PFSK-1 (cell line): ENCODE measurements around the gene CCP110. TPM values are rescaled to one million over a fixed set of nuclear protein-coding genes. Genes with fewer than 3 reads are reported as not detected.
A peak's percentile ranks its signal among the peaks of the same experiment; 100 is the strongest.

ENCODE experiments used
- FOXP2 ChIP-seq: optimal IDR thresholded peaks from 2 replicates; pipeline ENCODE3; 2011; ENCODE audit warnings: borderline replicate concordance, control low read depth, inconsistent platforms; ENCODE audit not compliant: insufficient read depth; ENCODE audit errors: extremely low read length, extremely low read depth
- POLR2AphosphoS5 ChIP-seq: IDR thresholded peaks from 2 replicates; pipeline ENCODE4 v1.6.1; 2012; ENCODE audit warnings: low read depth, mild to moderate bottlenecking, control low read depth, low read length, moderate library complexity
- SIN3A ChIP-seq: IDR thresholded peaks from 2 replicates; pipeline ENCODE4 v1.6.1; 2012; ENCODE audit warnings: mild to moderate bottlenecking, low read length, moderate library complexity, borderline replicate concordance; ENCODE audit not compliant: insufficient read depth
- TAF1 ChIP-seq: IDR thresholded peaks from 2 replicates; pipeline ENCODE4 v1.6.1; 2012; ENCODE audit warnings: low read length, control low read depth, borderline replicate concordance; ENCODE audit not compliant: insufficient read depth
- polyA plus RNA-seq: library from polyadenylated mRNA; unstranded; fragments of >200 nt; gene quantifications from one replicate; pipeline ENCODE4 v1.2.1, GENCODE V29; 2012; ENCODE audit warnings: low read depth, missing spikeins; ENCODE audit not compliant: insufficient read length
- TF ChIP-seq, protein P1 (sequence below), 2 experiments: IDR thresholded peaks; 2 replicates each; pipeline versions ENCODE4 v1.6.1 to v1.8.0; 2011 to 2012; ENCODE audit warnings: low read depth in 2 of 2, low read length in 2 of 2, control low read depth in 1 of 2, inconsistent platforms in 1 of 2, mild to moderate bottlenecking in 1 of 2, moderate library complexity in 1 of 2; ENCODE audit not compliant: insufficient read depth in 1 of 2

Gene CCP110, protein sequence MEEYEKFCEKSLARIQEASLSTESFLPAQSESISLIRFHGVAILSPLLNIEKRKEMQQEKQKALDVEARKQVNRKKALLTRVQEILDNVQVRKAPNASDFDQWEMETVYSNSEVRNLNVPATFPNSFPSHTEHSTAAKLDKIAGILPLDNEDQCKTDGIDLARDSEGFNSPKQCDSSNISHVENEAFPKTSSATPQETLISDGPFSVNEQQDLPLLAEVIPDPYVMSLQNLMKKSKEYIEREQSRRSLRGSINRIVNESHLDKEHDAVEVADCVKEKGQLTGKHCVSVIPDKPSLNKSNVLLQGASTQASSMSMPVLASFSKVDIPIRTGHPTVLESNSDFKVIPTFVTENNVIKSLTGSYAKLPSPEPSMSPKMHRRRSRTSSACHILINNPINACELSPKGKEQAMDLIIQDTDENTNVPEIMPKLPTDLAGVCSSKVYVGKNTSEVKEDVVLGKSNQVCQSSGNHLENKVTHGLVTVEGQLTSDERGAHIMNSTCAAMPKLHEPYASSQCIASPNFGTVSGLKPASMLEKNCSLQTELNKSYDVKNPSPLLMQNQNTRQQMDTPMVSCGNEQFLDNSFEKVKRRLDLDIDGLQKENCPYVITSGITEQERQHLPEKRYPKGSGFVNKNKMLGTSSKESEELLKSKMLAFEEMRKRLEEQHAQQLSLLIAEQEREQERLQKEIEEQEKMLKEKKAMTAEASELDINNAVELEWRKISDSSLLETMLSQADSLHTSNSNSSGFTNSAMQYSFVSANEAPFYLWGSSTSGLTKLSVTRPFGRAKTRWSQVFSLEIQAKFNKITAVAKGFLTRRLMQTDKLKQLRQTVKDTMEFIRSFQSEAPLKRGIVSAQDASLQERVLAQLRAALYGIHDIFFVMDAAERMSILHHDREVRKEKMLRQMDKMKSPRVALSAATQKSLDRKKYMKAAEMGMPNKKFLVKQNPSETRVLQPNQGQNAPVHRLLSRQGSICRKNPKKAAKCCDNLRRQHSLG
- polyA plus RNA-seq, result 2.9 TPM

DNA sequence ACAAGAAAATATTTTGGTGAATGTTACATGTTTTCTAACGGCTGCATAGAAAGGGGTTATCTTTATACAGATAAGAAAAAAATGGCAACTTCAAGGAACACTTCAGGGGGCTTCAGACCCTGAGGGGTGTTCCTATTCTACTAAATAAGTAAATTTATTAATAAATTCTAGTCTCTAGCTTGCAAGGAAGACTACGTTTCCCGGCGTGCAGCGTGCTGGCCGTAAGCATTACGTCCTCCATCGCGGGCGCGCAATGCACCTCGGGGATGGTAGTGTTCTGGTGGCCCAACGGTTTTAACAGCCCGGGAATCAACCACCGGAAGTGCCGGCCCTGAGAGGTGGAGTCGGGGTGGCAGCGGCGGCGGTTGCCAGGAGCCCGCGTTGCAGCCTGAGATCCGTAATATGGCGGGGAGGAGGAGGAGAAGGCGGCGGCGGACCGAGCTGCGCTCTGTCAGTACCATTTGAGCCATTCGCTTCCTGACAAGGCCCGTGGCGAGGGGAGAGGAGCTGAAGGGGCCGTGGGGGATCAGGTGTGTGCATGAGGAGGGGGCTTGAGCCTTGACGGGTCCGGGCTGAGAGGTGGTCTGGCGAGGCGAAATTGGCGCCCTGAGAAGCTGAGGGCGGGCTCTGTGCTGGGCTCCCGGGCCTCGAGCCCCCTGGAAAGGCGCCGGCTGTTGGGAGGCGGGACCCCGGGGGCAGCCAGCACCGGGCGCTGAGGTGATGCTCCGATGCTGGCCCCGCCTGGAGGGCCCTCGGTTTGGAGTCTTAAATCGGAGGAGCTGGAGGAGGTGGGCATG, at the start of gene CCP110:
TSS of gene CCP110 (plus strand) at position 384 of the 797 bp plus-strand sequence. CDS start 3,940 bp downstream, outside the sequence.
- TF ChIP-seq TAF1 (no peak), SIN3A (0 out of 2 replicates have a peak, but pooled peaks have one; percentile 67), POLR2AphosphoS5 (peak; percentile 33; the same call in 1 of the 2 replicates), FOXP2 (peak; percentile 61)
- TF ChIP-seq, protein P1, sequence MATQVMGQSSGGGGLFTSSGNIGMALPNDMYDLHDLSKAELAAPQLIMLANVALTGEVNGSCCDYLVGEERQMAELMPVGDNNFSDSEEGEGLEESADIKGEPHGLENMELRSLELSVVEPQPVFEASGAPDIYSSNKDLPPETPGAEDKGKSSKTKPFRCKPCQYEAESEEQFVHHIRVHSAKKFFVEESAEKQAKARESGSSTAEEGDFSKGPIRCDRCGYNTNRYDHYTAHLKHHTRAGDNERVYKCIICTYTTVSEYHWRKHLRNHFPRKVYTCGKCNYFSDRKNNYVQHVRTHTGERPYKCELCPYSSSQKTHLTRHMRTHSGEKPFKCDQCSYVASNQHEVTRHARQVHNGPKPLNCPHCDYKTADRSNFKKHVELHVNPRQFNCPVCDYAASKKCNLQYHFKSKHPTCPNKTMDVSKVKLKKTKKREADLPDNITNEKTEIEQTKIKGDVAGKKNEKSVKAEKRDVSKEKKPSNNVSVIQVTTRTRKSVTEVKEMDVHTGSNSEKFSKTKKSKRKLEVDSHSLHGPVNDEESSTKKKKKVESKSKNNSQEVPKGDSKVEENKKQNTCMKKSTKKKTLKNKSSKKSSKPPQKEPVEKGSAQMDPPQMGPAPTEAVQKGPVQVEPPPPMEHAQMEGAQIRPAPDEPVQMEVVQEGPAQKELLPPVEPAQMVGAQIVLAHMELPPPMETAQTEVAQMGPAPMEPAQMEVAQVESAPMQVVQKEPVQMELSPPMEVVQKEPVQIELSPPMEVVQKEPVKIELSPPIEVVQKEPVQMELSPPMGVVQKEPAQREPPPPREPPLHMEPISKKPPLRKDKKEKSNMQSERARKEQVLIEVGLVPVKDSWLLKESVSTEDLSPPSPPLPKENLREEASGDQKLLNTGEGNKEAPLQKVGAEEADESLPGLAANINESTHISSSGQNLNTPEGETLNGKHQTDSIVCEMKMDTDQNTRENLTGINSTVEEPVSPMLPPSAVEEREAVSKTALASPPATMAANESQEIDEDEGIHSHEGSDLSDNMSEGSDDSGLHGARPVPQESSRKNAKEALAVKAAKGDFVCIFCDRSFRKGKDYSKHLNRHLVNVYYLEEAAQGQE (IDR thresholded peaks at IDR 0.05; ENCODE audit: insufficient read depth in 1 of 2, low read depth in 2 of 2, low read length in 2 of 2), result no peak

DNA sequence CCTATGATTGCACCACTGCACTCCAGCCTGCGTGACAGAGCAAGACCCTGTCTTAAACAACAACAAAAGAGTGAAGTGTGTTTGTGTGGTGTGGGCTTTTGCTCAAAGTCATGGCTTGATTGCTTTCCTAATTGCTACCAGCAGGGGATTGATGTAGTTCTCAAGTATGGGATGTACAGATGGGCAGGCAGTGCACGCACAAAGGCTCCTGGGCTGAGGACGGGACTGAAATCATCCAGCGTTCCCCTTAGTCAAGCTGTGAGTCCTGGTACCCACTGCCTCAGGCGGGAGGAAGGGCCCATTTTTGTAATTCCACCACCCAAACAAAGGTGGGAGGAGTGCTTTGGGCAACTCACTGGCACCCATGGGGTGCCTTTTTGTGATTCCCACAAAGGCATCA, 49.1 kb upstream of the CCP110 start:
- TF ChIP-seq, protein P1 (IDR thresholded peaks at IDR 0.05; ENCODE audit: insufficient read depth in 1 of 2, low read depth in 2 of 2, low read length in 2 of 2), result no peak
- TF ChIP-seq POLR2AphosphoS5 (no peak), TAF1 (no peak), FOXP2 (no peak), SIN3A (no peak)

DNA sequence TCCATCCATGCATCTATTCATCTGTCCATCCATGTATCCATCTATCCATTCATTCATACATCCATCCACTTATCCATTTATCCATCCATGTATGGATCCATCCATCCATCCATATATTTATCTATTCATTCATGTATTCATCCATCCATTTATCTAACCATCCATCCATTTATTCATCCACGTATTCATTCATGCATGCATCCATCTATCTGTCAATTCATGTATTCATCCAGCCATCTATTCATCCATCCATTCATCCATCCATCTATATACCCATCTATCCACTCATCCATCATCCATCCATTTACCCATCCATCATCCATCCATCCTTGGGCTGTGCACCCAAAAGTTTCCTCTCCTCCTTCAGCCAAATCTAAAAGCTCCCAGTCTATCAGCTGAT, 45.2 kb upstream of the CCP110 start:
- TF ChIP-seq POLR2AphosphoS5 (no peak), SIN3A (no peak), TAF1 (no peak), FOXP2 (no peak)
- TF ChIP-seq, protein P1 (IDR thresholded peaks at IDR 0.05; ENCODE audit: insufficient read depth in 1 of 2, low read depth in 2 of 2, low read length in 2 of 2), result no peak

DNA sequence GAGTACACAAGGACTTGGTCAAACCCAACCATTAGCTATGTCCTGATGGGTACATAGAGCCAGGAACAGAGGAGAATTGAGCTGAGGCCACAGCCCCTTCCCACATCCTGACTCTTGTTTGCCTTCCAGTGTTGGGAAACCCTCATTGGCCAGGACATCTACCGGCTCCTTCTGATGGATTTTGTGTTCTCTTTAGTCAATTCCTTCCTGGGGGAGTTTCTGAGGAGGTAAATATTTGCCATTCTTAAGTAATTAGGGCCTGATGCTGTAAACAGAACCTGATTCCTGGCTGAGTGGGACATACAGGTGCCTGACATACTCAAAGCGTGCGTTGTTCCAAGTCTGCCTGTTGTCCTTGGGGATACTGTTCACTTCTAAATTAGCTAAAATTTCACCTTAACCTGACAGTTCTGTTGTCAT, 44.4 kb upstream of the CCP110 start:
- TF ChIP-seq, protein P1 (IDR thresholded peaks at IDR 0.05; ENCODE audit: insufficient read depth in 1 of 2, low read depth in 2 of 2, low read length in 2 of 2), result no peak
- TF ChIP-seq POLR2AphosphoS5, result no peak
- TF ChIP-seq TAF1, result no peak
